Keratinocyte (primary cell): ENCODE measurements around the gene HEG1. TPM values are rescaled to one million over a fixed set of nuclear protein-coding genes. Genes with fewer than 3 reads are reported as not detected.

ENCODE experiments used
- DNase-seq: peaks from one replicate; pipeline ENCODE4 v3.0.0-alpha.2; 2011; ENCODE audit warnings: low read depth, missing footprints, low spot score
- FAIRE-seq: peaks from 2 replicates; lab custom pipeline; 2011; peaks lifted over from hg19 to GRCh38; lab: Jason Lieb, UNC
- H2AFZ ChIP-seq: 2 replicates; pipeline ENCODE4 v1.6.0; 2012; ENCODE audit warnings: low read length, control low read depth, inconsistent platforms; ENCODE audit not compliant: control insufficient read depth
- H3K27ac ChIP-seq: 2 replicates; pipeline ENCODE4 v1.5.1; 2011; ENCODE audit warnings: low read length; ENCODE audit not compliant: control insufficient read depth, insufficient read depth
- H3K27me3 ChIP-seq: 3 replicates; pipeline ENCODE4 v1.6.0; 2011; ENCODE audit warnings: low read length; ENCODE audit not compliant: control insufficient read depth, insufficient read depth; ENCODE audit errors: extremely low read depth
- H3K36me3 ChIP-seq, 2 experiments: 2 replicates in 1 of 2; 3 replicates in 1 of 2; pipeline ENCODE4 v1.5.1; 2011; ENCODE audit warnings: low read length in 2 of 2, mild to moderate bottlenecking in 1 of 2; ENCODE audit not compliant: control insufficient read depth in 2 of 2, insufficient read depth in 2 of 2; ENCODE audit errors: extremely low read depth in 1 of 2
- H3K4me1 ChIP-seq: 3 replicates; pipeline ENCODE4 v1.5.1; 2011; ENCODE audit warnings: low read length; ENCODE audit not compliant: control insufficient read depth, insufficient read depth; ENCODE audit errors: extremely low read depth
- H3K4me2 ChIP-seq: 3 replicates; pipeline ENCODE4 v1.6.0; 2011; ENCODE audit warnings: low read depth, low read length; ENCODE audit not compliant: control insufficient read depth, insufficient read depth; ENCODE audit errors: extremely low read depth
- H3K4me3 ChIP-seq, 3 experiments: fragments of 200-600 bp in 1 of 3; sonication (generic) in 1 of 3; 2 replicates in 2 of 3; 3 replicates in 1 of 3; pipeline ENCODE4 v1.5.1; 2011 to 2016; ENCODE audit warnings: low read length in 3 of 3, mild to moderate bottlenecking in 3 of 3, control low read depth in 2 of 3, inconsistent platforms in 1 of 3, low read depth in 1 of 3, mixed read lengths in 1 of 3, mixed run types in 1 of 3, moderate library complexity in 1 of 3; ENCODE audit not compliant: control insufficient read depth in 2 of 3, insufficient read depth in 2 of 3; ENCODE audit errors: extremely low read depth in 1 of 3
- H3K79me2 ChIP-seq: 2 replicates; pipeline ENCODE4 v1.6.0; 2012; ENCODE audit warnings: low read length; ENCODE audit not compliant: control insufficient read depth, insufficient read depth
- H3K9ac ChIP-seq: 3 replicates; pipeline ENCODE4 v1.6.0; 2011; ENCODE audit warnings: low read length; ENCODE audit not compliant: control insufficient read depth, insufficient read depth; ENCODE audit errors: extremely low read depth
- H3K9me1 ChIP-seq: 3 replicates; pipeline ENCODE4 v1.6.0; 2011; ENCODE audit warnings: low read length; ENCODE audit not compliant: control insufficient read depth, insufficient read depth; ENCODE audit errors: extremely low read depth
- H3K9me3 ChIP-seq: 2 replicates; pipeline ENCODE4 v1.5.1; 2012; ENCODE audit warnings: low read depth, low read length; ENCODE audit not compliant: control insufficient read depth
- H4K20me1 ChIP-seq: 3 replicates; pipeline ENCODE4 v1.6.0; 2011; ENCODE audit warnings: low read length; ENCODE audit not compliant: control insufficient read depth, insufficient read depth; ENCODE audit errors: extremely low read depth
- EZH2 ChIP-seq: IDR thresholded peaks from one replicate; pipeline ENCODE4 v1.6.1; 2012; ENCODE audit warnings: inconsistent platforms, mild to moderate bottlenecking, low read length, moderate library complexity
- dilution Hi-C: fragments of 300-500 bp; cut with MboI; formaldehyde crosslinking; loops from one replicate; pipeline ENCODE4 v1.7.0; 2020; ENCODE audit warnings: low sequenced_read_pairs; ENCODE audit not compliant: extremely low pct_ligation_motif_present
- polyA plus RNA-seq, 5 experiments: library from polyadenylated mRNA; depleted of rRNA in 3 of 5; stranded (reverse) in 3 of 5; stranded (forward) in 1 of 5; unstranded in 1 of 5; fragments of >200 nt; gene quantifications; 1 replicate in 1 of 5; 2 replicates in 3 of 5; 3 replicates in 1 of 5; pipeline versions ENCODE4 v1.2.1 to v1.2.3, GENCODE V29; 2011 to 2012; ENCODE audit warnings: missing spikeins in 2 of 5, low read depth in 1 of 5, low replicate concordance in 1 of 5
- TF ChIP-seq, protein P1 (sequence below), 3 experiments: IDR thresholded peaks in 1 of 3; conservative IDR thresholded peaks in 1 of 3; optimal IDR thresholded peaks in 1 of 3; 2 replicates in 2 of 3; 3 replicates in 1 of 3; pipeline versions ENCODE3 to v1.5.1; 2011; ENCODE audit warnings: low read length in 3 of 3, mild to moderate bottlenecking in 3 of 3, moderate library complexity in 2 of 3, control low read depth in 1 of 3, inconsistent platforms in 1 of 3; ENCODE audit not compliant: insufficient read depth in 2 of 3; ENCODE audit errors: extremely low read depth in 1 of 3

The HEG1 gene
- polyA plus RNA-seq, 1 donor (not counting 4 experiments of a cell fraction or from before 2014, with no cell fraction given) = 12.7 TPM

DNA sequence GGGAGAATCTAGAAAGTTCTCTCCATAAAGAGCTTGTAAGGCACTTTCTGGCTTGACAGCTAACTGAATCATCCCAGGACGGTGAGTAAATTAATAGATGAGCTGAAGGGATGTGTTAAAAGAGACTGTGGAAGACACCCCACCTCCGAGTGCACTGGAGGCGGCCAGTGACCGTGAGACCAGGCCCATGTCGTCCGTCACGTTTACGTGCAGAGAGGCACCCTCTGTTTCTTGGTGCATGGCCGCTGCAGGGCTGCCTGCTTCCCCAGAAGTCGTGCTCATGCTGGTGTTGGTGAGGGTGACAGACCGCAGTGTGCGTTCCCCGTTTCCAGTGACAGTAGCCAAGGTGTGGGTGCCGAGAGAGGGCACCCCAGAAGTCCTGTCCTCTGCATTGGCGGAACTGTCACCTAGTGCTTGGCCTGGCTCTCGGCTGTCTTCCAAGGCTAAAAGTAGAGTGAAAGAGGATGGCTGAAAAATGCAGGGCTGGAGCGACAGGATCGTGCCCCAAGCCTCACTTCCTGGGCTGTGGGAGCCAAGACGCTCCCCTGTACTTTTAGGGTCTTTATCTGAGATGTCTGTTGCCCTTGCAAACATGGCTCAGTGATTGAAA is 41.1 kb downstream of the HEG1 start:
- dilution Hi-C loops = no loop called here
- H3K79me2 ChIP-seq = no peaks in the 10 kb centered on the region
- H3K9me1 ChIP-seq = no peaks in the 10 kb centered on the region
- H3K36me3 ChIP-seq = peaks cover 28 to 29% of the 10 kb centered on the region in 2 experiments
- no peaks in the 10 kb centered on the region for H3K9me3 ChIP-seq
- no peak overlapping the region for H3K4me2 ChIP-seq
- no peak overlapping the region for H3K9ac ChIP-seq
- no peak for FAIRE-seq
- H3K27ac ChIP-seq = no peak overlapping the region
- TF ChIP-seq, protein P1, sequence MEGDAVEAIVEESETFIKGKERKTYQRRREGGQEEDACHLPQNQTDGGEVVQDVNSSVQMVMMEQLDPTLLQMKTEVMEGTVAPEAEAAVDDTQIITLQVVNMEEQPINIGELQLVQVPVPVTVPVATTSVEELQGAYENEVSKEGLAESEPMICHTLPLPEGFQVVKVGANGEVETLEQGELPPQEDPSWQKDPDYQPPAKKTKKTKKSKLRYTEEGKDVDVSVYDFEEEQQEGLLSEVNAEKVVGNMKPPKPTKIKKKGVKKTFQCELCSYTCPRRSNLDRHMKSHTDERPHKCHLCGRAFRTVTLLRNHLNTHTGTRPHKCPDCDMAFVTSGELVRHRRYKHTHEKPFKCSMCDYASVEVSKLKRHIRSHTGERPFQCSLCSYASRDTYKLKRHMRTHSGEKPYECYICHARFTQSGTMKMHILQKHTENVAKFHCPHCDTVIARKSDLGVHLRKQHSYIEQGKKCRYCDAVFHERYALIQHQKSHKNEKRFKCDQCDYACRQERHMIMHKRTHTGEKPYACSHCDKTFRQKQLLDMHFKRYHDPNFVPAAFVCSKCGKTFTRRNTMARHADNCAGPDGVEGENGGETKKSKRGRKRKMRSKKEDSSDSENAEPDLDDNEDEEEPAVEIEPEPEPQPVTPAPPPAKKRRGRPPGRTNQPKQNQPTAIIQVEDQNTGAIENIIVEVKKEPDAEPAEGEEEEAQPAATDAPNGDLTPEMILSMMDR (optimal IDR thresholded peaks at IDR 0.05 in 1 of 3, IDR thresholded peaks at IDR 0.05 in 1 of 3, conservative IDR thresholded peaks at IDR 0.05 in 1 of 3; ENCODE audit: extremely low read depth in 1 of 3, insufficient read depth in 2 of 3, low read length in 3 of 3) = no peak
- TF ChIP-seq EZH2 = no peak
- H4K20me1 ChIP-seq = no peaks in the 10 kb centered on the region
- no peak overlapping the region for H3K4me3 ChIP-seq
- H3K27me3 ChIP-seq = no peaks in the 10 kb centered on the region
- no peaks in the 10 kb centered on the region for H3K4me1 ChIP-seq
- no peak for DNase-seq
- H2AFZ ChIP-seq = no peak overlapping the region

DNA sequence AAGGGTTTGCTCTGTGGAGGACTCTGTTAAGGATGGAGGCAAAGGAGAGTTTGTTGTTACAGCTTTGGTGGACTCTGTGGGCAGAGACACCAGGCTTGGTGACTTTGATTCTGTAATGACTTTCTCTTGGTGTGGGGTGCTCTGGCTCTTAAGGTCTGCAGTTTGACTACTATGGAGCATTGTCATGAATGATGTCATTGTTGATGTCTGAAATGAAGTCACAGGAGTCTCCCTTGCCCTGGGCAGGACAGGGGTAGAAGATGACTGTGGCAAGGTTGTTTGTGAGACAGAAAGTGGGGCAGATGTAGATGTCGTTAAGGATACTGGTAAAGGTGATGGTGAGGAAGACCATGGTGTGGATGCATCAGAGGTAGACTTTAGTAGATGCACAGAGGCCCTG is 42.7 kb downstream of the HEG1 start:
- TF ChIP-seq, protein P1 (optimal IDR thresholded peaks at IDR 0.05 in 1 of 3, IDR thresholded peaks at IDR 0.05 in 1 of 3, conservative IDR thresholded peaks at IDR 0.05 in 1 of 3; ENCODE audit: extremely low read depth in 1 of 3, insufficient read depth in 2 of 3, low read length in 3 of 3) = no peak
- TF ChIP-seq EZH2 = no peak
- Histone ChIP-seq H3K27me3 (no peaks in the 10 kb centered on the region), H2AFZ (no peak overlapping the region), H3K9me3 (no peaks in the 10 kb centered on the region), H3K9me1 (no peaks in the 10 kb centered on the region), H3K27ac (no peak overlapping the region), H3K9ac (no peak overlapping the region), H3K79me2 (no peaks in the 10 kb centered on the region), H3K4me2 (no peak overlapping the region), H3K4me1 (no peaks in the 10 kb centered on the region), H3K4me3 (no peak overlapping the region), H3K36me3 (peaks cover 22 to 26% of the 10 kb centered on the region in 2 experiments), H4K20me1 (no peaks in the 10 kb centered on the region)
- dilution Hi-C loops = no loop called here
- no peak for FAIRE-seq
- DNase-seq = no peak
